ENCODE data around the gene PDAP1. TPM values are rescaled to one million over a fixed set of nuclear protein-coding genes. Genes with fewer than 3 reads are reported as not detected.

PDAP1 gene
- total RNA-seq, 3 donors from 2014 or later (not counting 1 experiment from before 2014, with no cell fraction given): 55.3 to 60.6 (median 59.3) TPM

GRCh38 chr7:99397297-99397983, 11.0 kb downstream of the PDAP1 start:
- Histone ChIP-seq H3K4me1 (ENCODE audit: control insufficient read depth, insufficient read depth, low read length) (peaks cover 17% of the 10 kb centered on the region), H3K36me3 (ENCODE audit: control insufficient read depth, insufficient read depth, low read length) (peaks cover 58% of the 10 kb centered on the region), H3K4me3 (ENCODE audit: low read length) (no peak overlapping the region), H3K27me3 (ENCODE audit: control insufficient read depth, insufficient read depth, low read length) (no peaks in the 10 kb centered on the region), H3K27ac (ENCODE audit: low read length) (no peak overlapping the region), H3K9me3 (ENCODE audit: control insufficient read depth, insufficient read depth, low read length) (no peaks in the 10 kb centered on the region)
- intact Hi-C loops (cut with micrococcal nuclease): no loop called here
- no peak for TF ChIP-seq CTCF (IDR thresholded peaks at IDR 0.05)
- ATAC-seq (no peak), DNase-seq (no peak)
- H3K9me3 Mint-ChIP-seq: no peaks in the 10 kb centered on the region
- H3K4me1 Mint-ChIP-seq: peaks cover 24 to 45% of the 10 kb centered on the region in 2 donors
- WGBS (ENCODE audit: insufficient coverage): 90% methylated on average over 18 of the region's 18 CpGs
- H3K27ac Mint-ChIP-seq: peak overlapping the region; percentile 76 to 85
- H3K4me3 Mint-ChIP-seq: no peak overlapping the region
- H3K27me3 Mint-ChIP-seq (ENCODE audit: low read depth in 2 of 2): no peaks in the 10 kb centered on the region
- H3K36me3 Mint-ChIP-seq: no peaks in the 10 kb centered on the region

DNA sequence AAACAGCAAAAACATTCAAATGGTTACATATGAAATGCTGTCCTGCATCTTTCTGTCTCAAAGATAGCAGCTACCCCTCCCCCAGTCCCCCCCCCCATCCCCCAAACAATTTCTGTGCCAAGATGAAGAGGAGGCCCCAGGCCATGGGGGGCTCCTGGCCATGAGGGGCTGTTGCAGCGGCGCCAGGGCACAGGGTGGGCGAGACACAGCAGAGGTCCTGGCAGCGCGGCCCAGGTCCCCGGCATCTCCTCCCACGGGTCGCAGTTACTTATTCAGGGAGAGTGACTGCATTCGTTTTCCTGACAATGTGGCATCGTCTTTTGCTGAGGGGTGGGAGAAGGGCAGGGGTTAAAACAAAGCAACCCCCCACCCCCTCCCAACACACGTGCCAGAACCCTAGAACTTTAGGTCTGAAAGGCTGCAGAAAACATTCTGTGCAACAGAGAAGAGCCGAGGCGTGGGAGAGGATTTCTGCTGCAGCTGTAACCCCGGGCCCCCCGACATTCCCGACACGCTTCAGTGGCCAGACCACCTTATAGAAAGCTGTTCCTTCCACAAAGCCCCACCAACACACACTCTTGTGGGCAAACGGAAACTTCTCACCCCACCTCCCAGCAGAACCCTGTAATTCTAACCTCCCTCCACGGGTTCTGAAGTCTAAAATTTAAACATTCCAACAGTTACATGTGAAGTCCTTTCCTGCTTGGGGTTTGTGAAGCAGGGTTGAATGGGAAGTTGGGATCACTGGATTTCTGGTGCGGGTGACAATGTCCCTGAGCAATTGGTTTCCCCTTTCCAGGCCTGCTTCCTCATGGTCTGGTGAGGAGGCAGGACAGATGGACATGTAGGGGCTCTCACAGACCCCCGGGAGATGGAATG, 11.7 kb downstream of the PDAP1 start:
- H3K36me3 Mint-ChIP-seq: no peaks in the 10 kb centered on the region
- WGBS (ENCODE audit: insufficient coverage): 86% methylated on average over 17 of the region's 21 CpGs
- no peaks in the 10 kb centered on the region for H3K27me3 Mint-ChIP-seq (ENCODE audit: low read depth in 2 of 2)
- peaks cover 23% of the 10 kb centered on the region for H3K4me1 ChIP-seq (ENCODE audit: control insufficient read depth, insufficient read depth, low read length)
- no peak for ATAC-seq
- no peak for TF ChIP-seq CTCF (IDR thresholded peaks at IDR 0.05)
- H3K36me3 ChIP-seq (ENCODE audit: control insufficient read depth, insufficient read depth, low read length): peaks cover 58% of the 10 kb centered on the region
- peaks cover 24 to 45% of the 10 kb centered on the region in 2 donors for H3K4me1 Mint-ChIP-seq
- no peaks in the 10 kb centered on the region for H3K9me3 ChIP-seq (ENCODE audit: control insufficient read depth, insufficient read depth, low read length)
- H3K27me3 ChIP-seq (ENCODE audit: control insufficient read depth, insufficient read depth, low read length): no peaks in the 10 kb centered on the region
- H3K27ac Mint-ChIP-seq: peak overlapping the region; percentile 29 to 85
- intact Hi-C loops (cut with micrococcal nuclease): no loop called here
- H3K9me3 Mint-ChIP-seq: no peaks in the 10 kb centered on the region
- H3K27ac ChIP-seq (ENCODE audit: low read length): no peak overlapping the region
- DNase-seq: no peak
- no peak overlapping the region for H3K4me3 ChIP-seq (ENCODE audit: low read length)
- no peak overlapping the region for H3K4me3 Mint-ChIP-seq

DNA sequence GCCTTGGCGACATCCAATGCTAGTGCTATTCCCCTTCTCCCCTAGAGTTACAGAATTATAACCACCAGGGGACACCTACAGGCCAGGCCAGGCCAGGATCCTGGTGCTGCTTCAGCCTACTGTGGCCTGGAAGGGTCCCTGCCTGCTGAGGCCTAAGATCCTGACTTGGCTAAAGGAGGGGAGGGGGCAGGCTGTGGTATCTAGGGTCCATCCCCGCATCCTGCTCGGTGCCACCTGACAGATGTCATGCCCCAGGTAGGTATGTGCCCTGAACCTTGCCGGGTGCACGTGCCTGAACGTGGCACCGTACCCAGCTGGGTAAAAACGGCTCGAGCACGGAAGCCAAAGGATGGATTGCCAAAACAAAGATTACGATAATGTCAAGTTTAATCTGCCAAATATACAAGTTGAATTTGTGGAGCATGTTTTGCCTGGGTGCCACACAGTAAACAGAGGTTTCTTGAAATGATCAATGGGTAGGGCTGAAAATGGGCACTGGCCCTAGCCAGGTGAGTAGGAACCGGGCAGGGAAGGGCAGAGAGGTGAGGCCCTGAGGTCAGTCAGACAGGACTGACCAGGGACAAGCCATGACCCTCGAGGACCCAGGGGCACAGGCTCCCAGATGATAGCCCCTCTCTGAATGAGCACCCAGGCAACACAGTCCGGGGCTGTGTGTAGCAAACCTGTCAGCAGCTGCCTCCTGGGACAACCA, 12.6 kb downstream of the PDAP1 start:
- TF ChIP-seq CTCF (IDR thresholded peaks at IDR 0.05): no peak
- peak overlapping the region; percentile 22 to 29 for H3K27ac Mint-ChIP-seq
- H3K27ac ChIP-seq (ENCODE audit: low read length): no peak overlapping the region

More for the DNA sequence above, 12.6 kb downstream of the PDAP1 start:
- Histone ChIP-seq H3K27me3 (ENCODE audit: control insufficient read depth, insufficient read depth, low read length) (no peaks in the 10 kb centered on the region), H3K4me3 (ENCODE audit: low read length) (no peak overlapping the region), H3K36me3 (ENCODE audit: control insufficient read depth, insufficient read depth, low read length) (peaks cover 58% of the 10 kb centered on the region), H3K9me3 (ENCODE audit: control insufficient read depth, insufficient read depth, low read length) (no peaks in the 10 kb centered on the region), H3K4me1 (ENCODE audit: control insufficient read depth, insufficient read depth, low read length) (peaks cover 23% of the 10 kb centered on the region)
- Mint-ChIP-seq H3K4me3 (no peak overlapping the region), H3K36me3 (no peaks in the 10 kb centered on the region), H3K4me1 (peaks cover 24 to 38% of the 10 kb centered on the region in 2 donors), H3K27me3 (ENCODE audit: low read depth in 2 of 2) (no peaks in the 10 kb centered on the region), H3K9me3 (no peaks in the 10 kb centered on the region)
- 91% methylated on average over 14 of the region's 14 CpGs for WGBS (ENCODE audit: insufficient coverage)
- ATAC-seq: no peak
- intact Hi-C loops (cut with micrococcal nuclease): no loop called here
- no peak for DNase-seq
